ENCODE data around the gene RBM33.

The RBM33 gene

GRCh38 chr7:155696747-155697146 lies 52.3 kb downstream of the RBM33 start:
- DNase-seq: no peak

DNA sequence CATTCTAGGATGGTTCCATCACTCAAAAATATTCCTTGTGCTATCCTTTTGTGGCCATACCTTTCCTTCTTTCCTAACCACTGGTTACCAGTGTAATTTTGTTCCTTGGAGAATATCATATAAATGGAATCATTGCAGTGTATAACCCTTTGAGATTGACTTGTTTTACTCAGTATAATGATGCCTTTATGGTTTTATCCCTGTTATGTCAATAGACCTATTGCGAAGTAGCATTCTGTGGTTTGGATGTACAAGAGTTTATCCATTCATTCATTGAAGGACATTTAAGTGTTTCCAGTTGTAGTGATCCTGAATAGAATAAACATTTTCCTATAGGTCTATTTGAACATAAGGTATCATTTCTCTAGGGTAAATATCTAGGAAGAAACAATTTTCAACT lies 54.2 kb downstream of the RBM33 start:
- no peak for DNase-seq

DNA sequence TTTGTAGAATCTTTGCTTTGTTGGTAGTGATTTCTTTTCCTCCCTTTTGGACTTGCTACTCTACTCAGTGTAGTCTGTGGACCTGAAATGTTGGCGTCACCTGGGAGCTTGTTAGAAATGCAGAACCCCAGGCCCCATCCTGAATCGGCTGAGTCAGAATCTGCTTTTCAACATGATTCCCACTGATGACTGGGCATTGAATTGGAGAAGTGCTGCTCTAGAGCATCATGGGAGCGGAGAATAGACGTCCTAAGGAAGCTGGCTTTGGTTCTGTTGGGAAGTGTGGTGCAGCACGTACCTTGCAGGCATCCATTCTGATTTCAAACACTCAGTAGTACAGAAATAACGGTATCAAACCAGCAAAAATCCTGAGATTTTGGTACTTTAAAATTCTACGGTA lies 54.7 kb downstream of the RBM33 start:
- no peak for DNase-seq

GRCh38 chr7:155700847-155701246 lies 56.4 kb downstream of the RBM33 start:
- no peak for DNase-seq

DNA sequence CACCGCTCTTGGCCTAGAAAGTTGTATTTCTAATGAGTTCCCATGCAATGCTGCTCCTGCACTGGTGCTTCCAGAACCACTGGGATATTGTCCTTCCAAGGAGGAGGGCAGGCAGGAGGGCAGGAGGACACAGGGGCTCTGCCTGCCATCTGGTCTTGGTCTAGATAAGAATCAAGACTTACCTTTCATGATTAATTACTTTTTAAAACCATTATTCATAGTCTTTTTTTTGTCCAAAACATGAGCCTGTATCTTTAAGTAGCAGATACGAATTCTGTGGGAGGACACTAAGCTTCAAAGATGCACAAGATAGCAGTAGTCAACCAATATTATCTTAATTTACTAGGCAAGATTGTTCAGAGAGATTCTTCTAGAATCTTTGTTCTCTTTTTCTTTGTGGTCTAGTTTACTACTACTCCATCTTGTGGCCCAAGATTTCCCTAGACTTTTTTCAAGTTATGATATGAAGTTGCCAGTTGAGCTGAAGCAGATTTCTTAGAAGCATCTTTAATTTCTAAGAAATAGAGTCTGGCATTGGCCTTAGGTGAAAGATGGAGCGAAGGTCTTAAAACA lies 57.6 kb downstream of the RBM33 start:
- DNase-seq: no peak

DNA sequence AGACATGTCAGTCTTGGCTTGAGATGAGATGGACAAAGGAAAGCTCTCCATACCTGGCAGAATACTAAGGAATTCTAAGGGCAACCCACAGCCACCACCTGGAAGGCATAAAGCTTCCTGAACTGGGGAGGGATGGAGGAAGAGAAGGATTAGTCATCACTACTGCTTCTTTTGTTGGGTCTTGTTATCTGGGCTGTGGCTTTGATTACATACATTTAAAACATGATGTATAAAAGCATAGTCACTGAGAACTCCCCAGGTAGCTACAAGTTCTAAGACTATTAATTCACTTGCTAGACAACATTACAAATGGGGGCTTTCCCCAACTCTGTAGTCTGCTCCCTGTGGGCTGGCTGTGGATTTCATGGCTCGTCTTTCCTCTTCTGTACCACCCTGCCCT lies 58.2 kb downstream of the RBM33 start:
- DNase-seq: no peak

GRCh38 chr7:155705623-155706360 lies 61.3 kb downstream of the RBM33 start:
- no peak for DNase-seq

GRCh38 chr7:155706376-155706775 lies 61.9 kb downstream of the RBM33 start:
- no peak for DNase-seq

DNA sequence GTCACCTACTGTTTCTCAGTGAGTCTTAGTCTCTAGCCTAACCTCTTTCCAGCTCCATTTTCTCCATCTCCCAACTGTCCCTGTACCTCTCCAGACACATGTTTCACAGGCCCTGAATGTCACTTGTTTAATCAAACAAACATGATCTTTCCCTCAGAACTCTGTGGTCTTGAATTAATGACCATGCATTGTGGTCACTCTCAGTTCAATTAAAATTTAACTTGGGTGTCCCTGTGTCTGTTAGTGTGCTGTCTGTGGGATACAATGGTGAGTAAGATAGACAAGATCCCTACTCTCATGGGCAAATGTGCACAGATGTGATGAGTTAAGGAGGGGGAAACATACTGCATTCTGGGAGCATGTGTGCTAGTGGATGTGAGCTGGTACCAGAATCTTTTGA lies 65.0 kb downstream of the RBM33 start:
- DNase-seq: no peak

GRCh38 chr7:155710031-155710430 lies 65.6 kb downstream of the RBM33 start:
- DNase-seq: no peak

GRCh38 chr7:155710530-155710929 lies 66.1 kb downstream of the RBM33 start:
- no peak for DNase-seq

DNA sequence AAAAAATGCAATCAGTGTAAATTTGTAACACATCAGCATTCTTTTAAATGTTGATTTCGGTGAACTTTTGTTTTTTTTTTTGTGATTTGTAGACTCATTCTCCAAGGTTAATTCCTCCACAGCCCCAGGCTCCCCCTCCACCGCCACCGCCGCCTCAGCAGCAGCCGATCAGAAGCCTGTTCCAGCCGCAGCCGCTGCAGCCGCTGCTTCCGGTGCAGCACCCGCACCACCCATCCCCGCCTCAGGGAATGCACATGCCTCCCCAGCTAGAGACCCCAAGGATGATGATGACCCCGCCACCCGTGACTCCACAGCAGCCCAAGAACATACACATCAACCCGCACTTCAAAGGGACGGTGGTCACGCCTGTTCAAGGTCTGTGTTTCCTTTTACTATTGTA lies 66.6 kb downstream of the RBM33 start:
- DNase-seq: no peak

DNA sequence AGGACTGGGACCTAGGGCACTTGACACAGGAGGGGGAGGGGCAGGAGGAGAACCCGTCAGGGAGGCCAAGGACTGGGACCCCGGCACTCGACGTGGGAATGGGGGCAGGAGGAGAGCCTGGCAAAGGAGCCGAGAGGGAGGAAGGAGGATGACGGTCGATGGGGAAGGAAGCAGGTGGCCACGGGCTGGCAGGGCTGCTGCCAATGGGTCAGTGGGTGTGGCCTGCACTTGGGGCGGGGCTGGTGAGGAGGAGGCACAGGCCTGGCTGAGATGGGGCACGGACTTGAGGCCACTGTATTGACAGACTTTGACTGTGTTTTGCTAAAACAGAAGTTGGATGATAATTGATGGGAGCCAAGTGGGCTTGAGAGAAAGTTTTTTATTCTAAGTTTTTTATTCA lies 68.9 kb downstream of the RBM33 start:
- no peak for DNase-seq

GRCh38 chr7:155714702-155715101 lies 70.2 kb downstream of the RBM33 start:
- no peak for DNase-seq

GRCh38 chr7:155715111-155715805 lies 70.8 kb downstream of the RBM33 start:
- DNase-seq: no peak

GRCh38 chr7:155717010-155717744 lies 72.7 kb downstream of the RBM33 start:
- DNase-seq: no peak

DNA sequence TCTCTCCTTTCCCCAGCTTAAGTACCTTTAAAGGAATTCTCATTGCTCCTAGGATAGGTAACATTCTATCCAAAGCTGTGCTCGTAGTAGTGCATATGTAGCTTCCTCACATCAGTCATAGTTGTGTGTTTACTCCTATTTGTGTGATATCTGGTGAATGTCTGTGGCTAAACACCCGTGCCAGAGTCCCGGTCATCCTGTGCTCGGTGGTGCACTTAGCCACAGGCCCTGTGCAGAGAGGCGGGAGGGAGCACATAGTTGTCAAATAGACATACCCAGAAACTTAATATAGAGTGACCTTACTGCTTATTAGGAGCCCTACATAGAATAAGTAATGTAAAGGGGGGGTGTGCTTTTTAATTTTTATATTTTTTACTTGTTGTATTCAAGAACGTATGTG lies 76.6 kb downstream of the RBM33 start:
- DNase-seq: no peak

GRCh38 chr7:155722118-155722517 lies 77.7 kb downstream of the RBM33 start:
- DNase-seq: no peak

- no peak for DNase-seq
Observed at GRCh38 chr7:155722936-155723335, 78.5 kb downstream of the RBM33 start.

- DNase-seq: no peak
Observed at GRCh38 chr7:155724327-155725005, 80.0 kb downstream of the RBM33 start.

- no peak for DNase-seq
Observed at GRCh38 chr7:155725006-155725355, 80.5 kb downstream of the RBM33 start.

DNA sequence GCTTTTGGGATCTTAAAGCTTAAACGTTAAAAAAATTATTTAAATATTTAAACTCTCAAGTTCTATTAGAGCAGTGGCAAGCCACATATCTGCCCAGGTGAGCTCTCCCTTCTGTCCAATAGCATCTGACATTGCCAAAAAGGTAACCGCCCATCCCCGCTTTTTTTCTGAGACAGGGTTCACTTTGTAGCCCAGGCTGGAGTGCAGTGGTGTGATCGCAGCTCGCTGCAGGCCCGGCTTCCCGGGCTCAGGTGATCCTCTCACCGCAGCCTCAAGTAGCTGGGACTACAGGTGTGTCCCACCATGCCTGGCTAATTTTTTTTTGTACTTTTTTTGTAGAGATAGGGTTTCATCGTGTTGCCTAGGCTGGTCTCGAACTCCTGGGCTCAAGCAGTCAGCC lies 83.2 kb downstream of the RBM33 start:
- DNase-seq: no peak

DNA sequence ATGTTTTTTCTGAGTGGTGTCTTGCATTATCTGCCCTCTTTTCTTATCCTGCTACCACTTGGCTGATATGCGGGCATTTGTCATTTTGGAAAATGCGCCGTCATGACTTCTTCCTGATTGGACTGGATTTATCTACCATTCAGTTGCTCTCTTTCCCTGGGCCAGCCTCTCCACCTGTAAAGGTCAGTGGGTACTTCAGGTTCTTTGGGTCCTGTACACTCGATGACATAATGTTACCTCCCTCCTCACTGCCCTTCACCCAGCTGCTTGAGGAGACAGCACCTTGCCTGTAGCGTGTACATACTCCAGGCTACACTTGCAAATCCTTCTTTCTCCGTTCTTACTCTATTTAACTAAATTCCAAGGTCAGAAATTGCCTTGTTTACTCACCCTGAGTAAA lies 83.7 kb downstream of the RBM33 start:
- no peak for DNase-seq

Measured in left hindlimb (tissue), 1 donor.